Astrocyte of the spinal cord (primary cell): ENCODE results near the gene LEMD2.
A peak's percentile ranks its signal among the peaks of the same experiment; 100 is the strongest.

Experiments used
- DNase-seq: peaks from one replicate; pipeline ENCODE4 v3.0.0; 2011; ENCODE audit warnings: low read depth, low spot score
- H3K4me3 ChIP-seq: 2 replicates; pipeline ENCODE4 v1.5.1; 2011; ENCODE audit warnings: low read depth, mild to moderate bottlenecking, low read length, moderate library complexity
- CTCF ChIP-seq: IDR thresholded peaks from 2 replicates; pipeline ENCODE4 v1.5.1; 2012; ENCODE audit warnings: low read depth, mild to moderate bottlenecking, low read length, inconsistent platforms
- in situ Hi-C: cut with HindIII; loops from 2 replicates; pipeline ENCODE4 v1.10.0; 2017; ENCODE audit warnings: low sequenced_read_pairs

The LEMD2 gene

GRCh38 chr6:33763483-33763882 is 25.4 kb downstream of the LEMD2 start:
- DNase-seq = no peak
- no peak overlapping the region for H3K4me3 ChIP-seq
- TF ChIP-seq CTCF = no peak
- in situ Hi-C loops = no loop called here

DNA sequence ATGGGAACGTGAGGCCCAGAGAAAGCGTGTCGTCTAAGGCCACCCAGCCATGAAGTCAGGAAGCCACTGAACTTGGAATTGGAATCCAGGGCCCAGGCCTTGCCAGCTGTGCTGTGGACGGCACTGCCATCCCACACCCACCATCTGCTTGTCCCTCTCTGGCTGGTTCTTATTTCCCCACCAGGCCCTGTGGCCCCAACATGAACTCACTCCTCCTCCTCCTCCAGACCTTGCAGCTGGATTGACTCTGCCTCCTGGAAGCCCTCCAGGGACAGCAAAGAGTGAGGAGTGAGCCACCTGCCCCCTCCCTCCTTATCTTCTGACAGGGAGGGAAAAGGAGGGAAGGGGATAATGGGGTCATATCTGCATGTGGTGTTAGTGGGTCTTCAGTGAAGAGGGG is 26.2 kb downstream of the LEMD2 start:
- no peak for DNase-seq
- in situ Hi-C loops = no loop called here
- no peak overlapping the region for H3K4me3 ChIP-seq
- TF ChIP-seq CTCF = no peak

GRCh38 chr6:33761922-33762629 is 26.9 kb downstream of the LEMD2 start:
- in situ Hi-C loops = no loop called here
- H3K4me3 ChIP-seq = no peak overlapping the region
- TF ChIP-seq CTCF = peak; percentile 49
- DNase-seq = no peak

GRCh38 chr6:33761581-33761921 is 27.4 kb downstream of the LEMD2 start:
- TF ChIP-seq CTCF = no peak
- in situ Hi-C loops = no loop called here
- no peak for DNase-seq
- no peak overlapping the region for H3K4me3 ChIP-seq

- no peak overlapping the region for H3K4me3 ChIP-seq
- DNase-seq = no peak
- TF ChIP-seq CTCF = no peak
- in situ Hi-C loops = no loop called here
These were observed 28.9 kb downstream of the LEMD2 start for GRCh38 chr6:33759887-33760629.

DNA sequence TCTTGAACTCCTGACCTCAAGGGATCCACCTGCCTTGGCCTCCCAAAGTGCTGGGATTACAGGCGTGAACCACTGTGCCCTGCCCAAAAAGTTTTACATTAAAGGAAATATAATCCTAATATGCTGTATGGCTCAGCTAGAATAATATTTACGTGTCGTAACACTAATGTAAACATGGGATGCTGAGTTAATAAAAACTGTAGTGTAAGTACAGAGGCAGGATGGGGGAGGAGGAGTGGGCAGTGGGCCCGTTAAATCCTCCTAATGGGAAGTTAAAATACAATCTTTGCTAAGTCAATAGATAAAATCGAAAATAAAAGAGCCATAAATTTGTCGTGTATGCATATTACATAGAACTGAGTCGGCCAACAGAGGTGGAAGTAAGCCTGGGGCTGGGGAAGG is 30.1 kb downstream of the LEMD2 start:
- no peak for TF ChIP-seq CTCF
- no peak for DNase-seq
- in situ Hi-C loops = no loop called here
- H3K4me3 ChIP-seq = no peak overlapping the region
